Measurements from ENCODE around the gene SDC4. TPM values are rescaled to one million over a fixed set of nuclear protein-coding genes. Genes with fewer than 3 reads are reported as not detected.

The SDC4 gene
- total RNA-seq, 2 donors from 2014 or later, result 70.9 to 146 TPM

DNA sequence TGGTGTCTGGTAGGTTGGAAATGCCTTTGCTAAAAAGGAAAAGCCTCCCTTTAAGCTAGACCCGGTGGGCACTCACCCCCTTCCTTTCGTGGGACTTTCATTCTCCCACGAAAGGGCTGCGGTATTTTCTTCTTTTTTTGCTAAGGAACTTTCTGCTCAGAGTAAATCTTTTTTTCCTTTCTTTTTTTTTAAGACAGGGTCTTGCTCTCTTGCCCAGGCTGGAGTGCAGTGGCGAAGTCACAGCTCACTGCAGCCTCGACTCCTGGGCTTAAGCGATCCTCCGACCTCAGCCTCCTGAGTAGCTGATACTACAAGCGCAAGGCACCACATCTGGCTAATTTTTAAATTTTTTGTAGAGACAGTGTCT lies 25.9 kb upstream of the SDC4 start:
- Histone ChIP-seq H3K36me3 (no peaks in the 10 kb centered on the region), H3K4me1 (no peaks in the 10 kb centered on the region), H3K9ac (ENCODE audit: low read depth in 2 of 2, low read length in 2 of 2) (no peak overlapping the region), H3K4me3 (peak overlapping the region; percentile 46), H3K27me3 (no peaks in the 10 kb centered on the region), H3K27ac (peak overlapping the region; percentile 73), H3K9me3 (no peaks in the 10 kb centered on the region)
- TF ChIP-seq, protein P1, sequence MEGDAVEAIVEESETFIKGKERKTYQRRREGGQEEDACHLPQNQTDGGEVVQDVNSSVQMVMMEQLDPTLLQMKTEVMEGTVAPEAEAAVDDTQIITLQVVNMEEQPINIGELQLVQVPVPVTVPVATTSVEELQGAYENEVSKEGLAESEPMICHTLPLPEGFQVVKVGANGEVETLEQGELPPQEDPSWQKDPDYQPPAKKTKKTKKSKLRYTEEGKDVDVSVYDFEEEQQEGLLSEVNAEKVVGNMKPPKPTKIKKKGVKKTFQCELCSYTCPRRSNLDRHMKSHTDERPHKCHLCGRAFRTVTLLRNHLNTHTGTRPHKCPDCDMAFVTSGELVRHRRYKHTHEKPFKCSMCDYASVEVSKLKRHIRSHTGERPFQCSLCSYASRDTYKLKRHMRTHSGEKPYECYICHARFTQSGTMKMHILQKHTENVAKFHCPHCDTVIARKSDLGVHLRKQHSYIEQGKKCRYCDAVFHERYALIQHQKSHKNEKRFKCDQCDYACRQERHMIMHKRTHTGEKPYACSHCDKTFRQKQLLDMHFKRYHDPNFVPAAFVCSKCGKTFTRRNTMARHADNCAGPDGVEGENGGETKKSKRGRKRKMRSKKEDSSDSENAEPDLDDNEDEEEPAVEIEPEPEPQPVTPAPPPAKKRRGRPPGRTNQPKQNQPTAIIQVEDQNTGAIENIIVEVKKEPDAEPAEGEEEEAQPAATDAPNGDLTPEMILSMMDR (IDR thresholded peaks at IDR 0.05), result no peak
- intact Hi-C loops (cut with DNase I), result loop anchor here (5.0 kb wide), 2 partner anchors 33 to 63 kb away; partner anchors contain the start of gene DBNDD2
- DNase-seq, result no peak

DNA sequence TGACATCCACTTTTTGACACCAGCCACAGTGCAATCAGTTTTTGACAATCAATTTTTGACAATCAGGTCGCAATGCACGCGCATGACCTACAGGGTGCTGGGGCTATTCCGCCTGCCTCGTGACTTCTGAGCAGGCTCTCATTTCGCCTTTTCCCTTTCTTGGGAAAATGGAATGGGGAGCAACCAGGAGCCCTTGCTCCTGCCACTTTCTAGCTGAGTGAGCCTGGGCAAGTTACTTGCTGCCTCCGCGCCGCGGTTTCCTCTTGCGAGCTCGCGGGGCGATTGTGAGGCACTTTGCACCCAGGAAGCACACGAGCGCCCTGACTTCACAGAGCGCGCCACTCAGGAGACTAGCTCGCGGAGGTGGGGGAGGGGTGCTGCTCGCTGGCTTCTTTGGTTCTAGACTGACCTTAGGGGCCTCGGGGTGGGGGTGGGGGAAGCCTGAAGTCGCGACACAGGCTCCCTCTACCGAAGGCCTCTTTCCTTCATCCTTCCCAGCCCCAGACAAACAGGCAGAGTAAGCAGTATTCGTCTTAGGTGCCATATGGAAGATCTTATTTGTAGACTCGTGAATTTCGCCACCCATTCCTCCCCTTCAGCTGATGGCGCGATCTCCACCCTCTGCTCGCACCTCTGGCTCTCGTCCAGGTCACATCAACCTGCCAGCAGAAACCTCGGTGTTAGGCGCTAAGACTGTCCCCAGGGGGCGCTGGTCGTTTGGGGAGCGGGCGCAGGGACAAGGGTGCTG lies 25.3 kb upstream of the SDC4 start:
- H3K4me3 ChIP-seq, result peak overlapping the region; percentile 46
- H3K9ac ChIP-seq (ENCODE audit: low read depth in 2 of 2, low read length in 2 of 2), result peak overlapping the region; percentile 44 to 70
- DNase-seq, result peak; percentile 97
- H3K9me3 ChIP-seq, result no peaks in the 10 kb centered on the region
- H3K4me1 ChIP-seq, result no peaks in the 10 kb centered on the region
- no peaks in the 10 kb centered on the region for H3K27me3 ChIP-seq
- TF ChIP-seq, protein P1 (IDR thresholded peaks at IDR 0.05), result peak; percentile 80
- no peaks in the 10 kb centered on the region for H3K36me3 ChIP-seq
- intact Hi-C loops (cut with DNase I), result loop anchor here (5.0 kb wide), 2 partner anchors 34 to 64 kb away; partner anchors contain the start of gene DBNDD2
- peak overlapping the region; percentile 73 for H3K27ac ChIP-seq

DNA sequence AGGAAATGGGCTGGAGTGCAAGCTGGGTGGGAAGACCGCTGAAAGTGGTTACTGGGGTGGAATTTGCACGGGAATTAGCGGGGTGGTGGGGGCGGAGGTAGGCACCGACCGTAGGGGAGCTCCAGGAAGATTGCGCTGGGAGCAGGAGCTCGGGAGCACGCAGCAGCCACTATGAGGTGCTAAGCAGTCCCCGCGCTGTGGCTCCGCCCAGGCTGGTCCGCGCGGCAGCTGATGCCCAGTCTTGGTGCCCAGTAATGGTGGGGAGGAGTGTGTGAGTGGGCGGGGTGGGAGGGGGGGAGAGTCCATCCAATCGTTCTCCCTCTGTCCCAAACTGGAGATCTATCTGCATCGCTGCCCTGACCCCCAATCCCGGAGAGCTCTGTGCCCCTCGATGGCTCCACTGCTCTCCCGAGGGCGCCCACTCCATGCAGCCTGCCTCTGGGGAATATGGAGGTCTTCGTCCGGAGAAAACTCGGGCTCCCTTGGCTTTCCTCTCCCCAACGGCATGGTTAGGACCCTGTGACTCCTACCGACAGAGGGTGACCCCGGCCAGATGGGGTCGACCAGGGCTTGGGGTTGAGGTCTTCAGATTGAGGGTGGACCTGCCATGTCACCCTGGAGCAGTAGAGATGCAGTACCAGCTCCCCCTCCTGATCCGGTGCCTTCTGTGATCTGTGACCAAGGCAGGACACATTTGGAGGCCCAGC lies 24.6 kb upstream of the SDC4 start:
- Histone ChIP-seq H3K27ac (peak overlapping the region; percentile 73), H3K27me3 (no peaks in the 10 kb centered on the region), H3K9me3 (no peaks in the 10 kb centered on the region), H3K36me3 (no peaks in the 10 kb centered on the region), H3K4me1 (no peaks in the 10 kb centered on the region), H3K9ac (ENCODE audit: low read depth in 2 of 2, low read length in 2 of 2) (peak overlapping the region; percentile 44 to 70), H3K4me3 (peak overlapping the region; percentile 46)
- intact Hi-C loops (cut with DNase I), result loop anchor here (5.0 kb wide), 2 partner anchors 35 to 65 kb away; partner anchors contain the start of gene DBNDD2
- no peak for DNase-seq
- TF ChIP-seq, protein P1 (IDR thresholded peaks at IDR 0.05), result no peak

GRCh38 chr20:45372241-45372640 lies 24.0 kb upstream of the SDC4 start:
- Histone ChIP-seq H3K4me1 (no peaks in the 10 kb centered on the region), H3K9ac (ENCODE audit: low read depth in 2 of 2, low read length in 2 of 2) (no peak overlapping the region), H3K4me3 (no peak overlapping the region), H3K27me3 (no peaks in the 10 kb centered on the region), H3K36me3 (no peaks in the 10 kb centered on the region), H3K27ac (no peak overlapping the region), H3K9me3 (no peaks in the 10 kb centered on the region)
- intact Hi-C loops (cut with DNase I), result loop anchor here (5.0 kb wide), 2 partner anchors 35 to 65 kb away; partner anchors contain the start of gene DBNDD2
- TF ChIP-seq, protein P1 (IDR thresholded peaks at IDR 0.05), result no peak
- no peak for DNase-seq

DNA sequence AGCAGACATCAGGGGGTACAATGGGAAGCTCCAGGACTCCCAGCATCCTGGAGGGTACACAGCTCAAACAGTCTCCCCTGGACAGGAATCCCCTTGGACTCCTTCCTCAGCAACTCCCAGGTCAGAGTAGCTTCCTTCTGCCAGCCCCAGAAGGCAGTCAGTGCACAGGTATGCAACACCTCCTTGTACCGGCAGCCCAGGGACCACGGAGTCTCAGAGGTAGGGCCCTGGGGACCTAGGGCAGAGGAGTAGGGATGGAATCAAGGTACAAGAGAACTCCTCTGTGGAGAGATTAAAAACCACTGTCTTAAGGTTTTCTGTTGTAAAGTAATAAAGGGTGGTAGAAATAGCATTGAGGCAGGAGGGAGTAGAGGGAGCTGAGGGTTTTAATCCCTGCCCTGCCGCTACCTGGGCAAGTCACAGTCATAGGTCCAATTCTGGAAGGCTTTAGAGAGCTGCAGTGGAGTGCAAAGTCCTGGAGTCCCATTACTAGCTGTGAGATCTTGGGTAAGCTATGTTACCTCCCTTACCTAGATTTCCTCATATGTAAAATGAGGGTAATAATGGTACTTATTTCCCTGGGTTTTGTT lies 22.4 kb upstream of the SDC4 start:
- Histone ChIP-seq H3K27me3 (no peaks in the 10 kb centered on the region), H3K4me1 (no peaks in the 10 kb centered on the region), H3K9ac (ENCODE audit: low read depth in 2 of 2, low read length in 2 of 2) (no peak overlapping the region), H3K36me3 (no peaks in the 10 kb centered on the region), H3K4me3 (no peak overlapping the region), H3K9me3 (no peaks in the 10 kb centered on the region), H3K27ac (no peak overlapping the region)
- intact Hi-C loops (cut with DNase I), result loop anchor here (5.0 kb wide), 2 partner anchors 37 to 67 kb away; partner anchors contain the start of gene DBNDD2
- DNase-seq, result no peak
- TF ChIP-seq, protein P1 (IDR thresholded peaks at IDR 0.05), result no peak

Data from colonic mucosa (tissue), 4 donors.